DOHH2 (cell line): Measurements from ENCODE around the gene PIGL.

Experiments used
- EZH2phosphoT487 ChIP-seq: fragments of 200-600 bp; sonication (generic); IDR thresholded peaks from 2 replicates; pipeline ENCODE4 v1.6.1; 2017; ENCODE audit warnings: borderline replicate concordance, mild to moderate bottlenecking, antibody characterized with exemption, low read length, moderate library complexity, mixed read lengths
- TF ChIP-seq, protein P1 (sequence below): fragments of 200-600 bp; sonication (generic); IDR thresholded peaks from one replicate; pipeline ENCODE4 v1.5.1; 2014; ENCODE audit warnings: antibody characterized with exemption, mild to moderate bottlenecking, low read depth, low read length; ENCODE audit not compliant: poor library complexity, severe bottlenecking

DNA sequence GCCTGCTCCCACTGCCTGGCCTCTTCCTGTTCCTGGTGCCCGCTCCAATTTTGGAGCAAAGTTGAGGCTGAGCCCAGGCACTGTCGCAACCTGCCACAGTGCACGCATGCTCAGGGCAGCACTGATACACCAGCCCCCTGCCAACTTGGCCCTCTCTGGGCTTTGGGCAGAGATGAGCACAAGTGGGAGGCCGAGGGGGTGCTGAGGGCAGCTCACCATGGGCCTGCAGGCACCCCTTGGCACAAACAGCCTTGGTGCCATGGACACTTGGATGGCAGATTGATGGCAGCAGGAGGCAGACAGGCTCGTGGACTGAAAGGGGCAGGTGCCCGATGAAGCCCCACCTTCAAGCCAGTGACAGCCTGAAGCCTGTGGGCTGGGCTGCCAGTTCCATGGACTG, 42.9 kb downstream of the PIGL start:
- TF ChIP-seq, protein P1, sequence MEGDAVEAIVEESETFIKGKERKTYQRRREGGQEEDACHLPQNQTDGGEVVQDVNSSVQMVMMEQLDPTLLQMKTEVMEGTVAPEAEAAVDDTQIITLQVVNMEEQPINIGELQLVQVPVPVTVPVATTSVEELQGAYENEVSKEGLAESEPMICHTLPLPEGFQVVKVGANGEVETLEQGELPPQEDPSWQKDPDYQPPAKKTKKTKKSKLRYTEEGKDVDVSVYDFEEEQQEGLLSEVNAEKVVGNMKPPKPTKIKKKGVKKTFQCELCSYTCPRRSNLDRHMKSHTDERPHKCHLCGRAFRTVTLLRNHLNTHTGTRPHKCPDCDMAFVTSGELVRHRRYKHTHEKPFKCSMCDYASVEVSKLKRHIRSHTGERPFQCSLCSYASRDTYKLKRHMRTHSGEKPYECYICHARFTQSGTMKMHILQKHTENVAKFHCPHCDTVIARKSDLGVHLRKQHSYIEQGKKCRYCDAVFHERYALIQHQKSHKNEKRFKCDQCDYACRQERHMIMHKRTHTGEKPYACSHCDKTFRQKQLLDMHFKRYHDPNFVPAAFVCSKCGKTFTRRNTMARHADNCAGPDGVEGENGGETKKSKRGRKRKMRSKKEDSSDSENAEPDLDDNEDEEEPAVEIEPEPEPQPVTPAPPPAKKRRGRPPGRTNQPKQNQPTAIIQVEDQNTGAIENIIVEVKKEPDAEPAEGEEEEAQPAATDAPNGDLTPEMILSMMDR = no peak
- no peak for TF ChIP-seq EZH2phosphoT487
